Measurements from ENCODE around the gene REXO2. TPM values are rescaled to one million over a fixed set of nuclear protein-coding genes. Genes with fewer than 3 reads are reported as not detected.

REXO2 gene
- 193 and 205 TPM in 2 replicates for total RNA-seq

GRCh38 chr11:114439229-114440120, at the start of gene REXO2:
Gene REXO2, plus strand, starts transcription at chr11:114439467. Its CDS starts 62 bp downstream, at chr11:114439529.

GRCh38 chr11:114400216-114400914, 38.9 kb upstream of the REXO2 start, which contains the start of the genes C11orf71 and RBM7:
Gene C11orf71, minus strand, starts transcription at chr11:114400511. Its CDS starts 180 bp downstream, at chr11:114400331.
Gene RBM7, plus strand, starts transcription at chr11:114400666. Its CDS starts 6 bp downstream, at chr11:114400672.

Other genes with a start within 250 kb of the REXO2 start
- 311 and 473 TPM in 2 replicates for gene NNMT, start 143.1 kb upstream of the REXO2 start, total RNA-seq
- gene C11orf71, start 39.0 kb upstream of the REXO2 start, total RNA-seq = 3.0 and 3.4 TPM in 2 replicates
- gene RBM7, start 38.8 kb upstream of the REXO2 start, total RNA-seq = 26.6 and 48.4 TPM in 2 replicates
- gene NXPE1, start 120.4 kb downstream of the REXO2 start, total RNA-seq = not detected in 2 replicates
- gene NXPE4, start 156.3 kb downstream of the REXO2 start, total RNA-seq = not detected in 2 replicates
- 0.06 and 0.13 TPM in 2 replicates for gene NXPE2, start 239.1 kb downstream of the REXO2 start, total RNA-seq